Measurements from ENCODE around the gene TTC28.

DNA sequence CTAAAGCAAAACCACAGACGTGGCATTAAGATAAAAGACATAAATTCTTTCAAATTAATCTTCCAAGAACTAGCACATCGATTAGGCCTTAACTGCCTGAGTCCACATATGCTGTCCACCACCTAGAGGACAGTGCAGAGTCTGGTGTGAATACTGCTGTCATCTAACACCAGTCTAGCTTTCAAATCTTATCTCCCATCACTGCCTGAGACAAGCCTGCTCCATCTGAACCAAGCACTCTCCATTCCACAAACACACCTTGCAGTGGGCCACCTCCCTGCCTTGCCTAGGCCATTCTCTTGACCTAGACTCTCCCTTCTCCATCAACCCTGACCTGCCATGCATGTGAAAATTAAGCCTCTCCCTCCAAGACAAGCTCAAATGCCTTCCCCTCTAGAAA is 631.1 kb downstream of the TTC28 start:
- TF ChIP-seq, protein P1, sequence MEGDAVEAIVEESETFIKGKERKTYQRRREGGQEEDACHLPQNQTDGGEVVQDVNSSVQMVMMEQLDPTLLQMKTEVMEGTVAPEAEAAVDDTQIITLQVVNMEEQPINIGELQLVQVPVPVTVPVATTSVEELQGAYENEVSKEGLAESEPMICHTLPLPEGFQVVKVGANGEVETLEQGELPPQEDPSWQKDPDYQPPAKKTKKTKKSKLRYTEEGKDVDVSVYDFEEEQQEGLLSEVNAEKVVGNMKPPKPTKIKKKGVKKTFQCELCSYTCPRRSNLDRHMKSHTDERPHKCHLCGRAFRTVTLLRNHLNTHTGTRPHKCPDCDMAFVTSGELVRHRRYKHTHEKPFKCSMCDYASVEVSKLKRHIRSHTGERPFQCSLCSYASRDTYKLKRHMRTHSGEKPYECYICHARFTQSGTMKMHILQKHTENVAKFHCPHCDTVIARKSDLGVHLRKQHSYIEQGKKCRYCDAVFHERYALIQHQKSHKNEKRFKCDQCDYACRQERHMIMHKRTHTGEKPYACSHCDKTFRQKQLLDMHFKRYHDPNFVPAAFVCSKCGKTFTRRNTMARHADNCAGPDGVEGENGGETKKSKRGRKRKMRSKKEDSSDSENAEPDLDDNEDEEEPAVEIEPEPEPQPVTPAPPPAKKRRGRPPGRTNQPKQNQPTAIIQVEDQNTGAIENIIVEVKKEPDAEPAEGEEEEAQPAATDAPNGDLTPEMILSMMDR (IDR thresholded peaks at IDR 0.05): no peak
- TF ChIP-seq POLR2AphosphoS5 (IDR thresholded peaks at IDR 0.05): no peak
- TF ChIP-seq EP300 (IDR thresholded peaks at IDR 0.05): no peak
- no peak for TF ChIP-seq POLR2A (IDR thresholded peaks at IDR 0.05)

Measured in sigmoid colon (tissue), 4 donors.